Measurements from ENCODE around the gene HRCT1. TPM values are rescaled to one million over a fixed set of nuclear protein-coding genes. Genes with fewer than 3 reads are reported as not detected.

HRCT1 gene
- total and polyA plus RNA-seq, 2 donors (not counting 3 experiments of a cell fraction or from before 2014, with no cell fraction given) = 1.2 to 7.0 TPM

- H3K9me1 ChIP-seq (replicated peaks; ENCODE audit: control insufficient read depth, extremely low read depth, insufficient read depth, low read length) = no peaks in the 10 kb centered on the region
- no peaks in the 10 kb centered on the region for H3K4me1 ChIP-seq (ENCODE audit: control insufficient read depth, extremely low read depth, insufficient read depth, low read length)
Observed at GRCh38 chr9:35871545-35871944, 34.5 kb upstream of the HRCT1 start.

More at GRCh38 chr9:35871545-35871944, 34.5 kb upstream of the HRCT1 start:
- CTCF ChIA-PET = interaction anchor here (1.9 to 3.0 kb wide), 2 partner anchors 12 to 81 kb away, joined by 5 to 13 read pairs; no protein-coding TSS in a partner anchor
- intact Hi-C loops (cut with micrococcal nuclease) (no loop called here), dilution Hi-C loops (cut with MboI; ENCODE audit: extremely low pct_ligation_motif_present, low sequenced_read_pairs) (no loop called here)
- TF ChIP-seq JUN (IDR thresholded peaks at IDR 0.05; ENCODE audit: borderline replicate concordance, insufficient read depth, insufficient read length, low read depth) (no peak), POLR2AphosphoS5 (IDR thresholded peaks at IDR 0.05; ENCODE audit: insufficient read depth, low read depth, low read length) (no peak), MYC (IDR thresholded peaks at IDR 0.05; ENCODE audit: low read depth, low read length) (no peak), POLR2A (IDR thresholded peaks at IDR 0.05; ENCODE audit: low read depth, low read length) (no peak), CTCF (IDR thresholded peaks at IDR 0.05; ENCODE audit: extremely low read depth in 1 of 2, insufficient read depth in 1 of 2, low read depth in 1 of 2, low read length in 2 of 2) (no peak), FOS (IDR thresholded peaks at IDR 0.05; ENCODE audit: borderline replicate concordance, insufficient read depth, low read length) (no peak), MAX (IDR thresholded peaks at IDR 0.05; ENCODE audit: insufficient read depth, insufficient read length) (no peak), EZH2 (IDR thresholded peaks at IDR 0.05; ENCODE audit: borderline replicate concordance, low read depth, low read length, severe bottlenecking) (no peak), GATA2 (IDR thresholded peaks at IDR 0.05; ENCODE audit: insufficient read depth, insufficient read length, low read depth, low read length) (no peak)
- Histone ChIP-seq H3K27ac (ENCODE audit: insufficient read depth, low read depth, low read length) (no peak overlapping the region), H3K27me3 (ENCODE audit: control insufficient read depth in 2 of 2, insufficient read depth in 2 of 2, low read length in 2 of 2) (peaks cover 2 to 14% of the 10 kb centered on the region in 2 experiments), H3K4me2 (ENCODE audit: insufficient read depth, low read length) (no peak overlapping the region), H3K79me2 (ENCODE audit: control insufficient read depth, insufficient read depth, low read length) (no peaks in the 10 kb centered on the region), H3K4me3 (replicated peaks in 1 of 3; ENCODE audit: insufficient read depth in 1 of 3, low read depth in 1 of 3, low read length in 3 of 3) (no peak overlapping the region), H4K20me1 (replicated peaks; ENCODE audit: control insufficient read depth, extremely low read depth, insufficient read depth, low read length) (no peaks in the 10 kb centered on the region), H3K9ac (replicated peaks; ENCODE audit: extremely low read depth, insufficient read depth, low read length) (no peak overlapping the region), H3K36me3 (ENCODE audit: control insufficient read depth in 2 of 2, extremely low read depth in 1 of 2, insufficient read depth in 2 of 2, low read length in 2 of 2) (no peaks in the 10 kb centered on the region), H2AFZ (ENCODE audit: low read depth, low read length) (no peak overlapping the region), H3K9me3 (replicated peaks; ENCODE audit: control insufficient read depth, insufficient read depth, low read length) (no peaks in the 10 kb centered on the region)
- FAIRE-seq = no peak
- DNase-seq (ENCODE audit: low read depth, low spot score) = no peak
- POLR2A ChIA-PET = no interaction called here
- BruUV-seq (replicated peaks) = no TSS peak
